HCT116 (cell line): ENCODE results near the gene HOXB7. TPM values are rescaled to one million over a fixed set of nuclear protein-coding genes. Genes with fewer than 3 reads are reported as not detected.

Source experiments
- ATAC-seq: fragments of 200-7000 bp; cut with Tn5 transposase; 2 replicates; pipeline ENCODE4 v1.9.1; 2020; ENCODE audit warnings: mild to moderate bottlenecking, moderate library complexity
- BruUV-seq: library from RNA; stranded (reverse); fragments of 400-500 nt; replicated peaks from 2 replicates; lab custom pipeline; 2021; lab: Mats Ljungman, UMichigan
- CTCF ChIA-PET: fragments of 300-600 bp; sonication (Branson Sonifier 250); formaldehyde crosslinking; loops from one replicate; lab custom pipeline; 2021; ENCODE audit warnings: antibody characterized with exemption; lab: Charles Lee
- POLR2A ChIA-PET: fragments of 300-600, 350-600 bp; sonication (Branson Sonifier 250); formaldehyde crosslinking; loops from one replicate; lab custom pipeline; 2021; ENCODE audit warnings: antibody characterized with exemption; lab: Charles Lee
- RAD21 ChIA-PET, 2 experiments: fragments of 300-600 bp; sonication (Branson Sonifier 250); formaldehyde crosslinking; loops; one replicate each; lab custom pipeline; 2023; ENCODE audit warnings: low total read pairs in 2 of 2; ENCODE audit not compliant: uncharacterized antibody in 2 of 2, unreplicated experiment in 2 of 2, low non-redundant PET in 1 of 2; lab: Charles Lee
- DNase-seq: peaks from one replicate; pipeline ENCODE4 v3.0.0-alpha.2; 2010; ENCODE audit warnings: low read depth, low spot score
- H2AFZ ChIP-seq: fragments of 200-600 bp; shearing (Covaris generic), sonication (generic); 2 replicates; pipeline ENCODE4 v1.6.1; 2017; ENCODE audit warnings: low read depth, mixed run types, mixed read lengths, antibody characterized with exemption, low read length; ENCODE audit not compliant: poor library complexity, severe bottlenecking
- H3K27ac ChIP-seq: 2 replicates; pipeline ENCODE4 v1.5.1; 2012; ENCODE audit warnings: low read depth, low read length
- H3K27me3 ChIP-seq: fragments of 200-600 bp; sonication (generic); 2 replicates; pipeline ENCODE4 v1.6.1; 2016; ENCODE audit warnings: mixed run types, low read length, mixed read lengths; ENCODE audit not compliant: insufficient read depth
- H3K36me3 ChIP-seq, 2 experiments: fragments of 200-500 bp in 1 of 2; fragments of 200-600 bp in 1 of 2; sonication (Bioruptor generic) in 1 of 2; sonication (generic) in 1 of 2; 2 replicates each; pipeline versions ENCODE4 v1.5.1 to v1.6.1; 2014 to 2016; ENCODE audit warnings: low read length in 2 of 2, inconsistent platforms in 1 of 2, mixed read lengths in 1 of 2, mixed run types in 1 of 2; ENCODE audit not compliant: insufficient read depth in 2 of 2, control insufficient read depth in 1 of 2
- H3K4me1 ChIP-seq, 2 experiments: fragments of 200-600 bp in 1 of 2; sonication (generic) in 1 of 2; 2 replicates each; pipeline versions ENCODE4 v1.5.1 to v1.6.1; 2012 to 2017; ENCODE audit warnings: low read length in 2 of 2, inconsistent platforms in 1 of 2, mild to moderate bottlenecking in 1 of 2, mixed read lengths in 1 of 2, mixed run types in 1 of 2, moderate library complexity in 1 of 2; ENCODE audit not compliant: insufficient read depth in 2 of 2, control insufficient read depth in 1 of 2
- H3K4me2 ChIP-seq: fragments of 200-600 bp; sonication (generic); 2 replicates; pipeline ENCODE4 v1.6.1; 2017; ENCODE audit warnings: mixed run types, low read length, mixed read lengths
- H3K4me3 ChIP-seq, 2 experiments: fragments of 200-600 bp in 1 of 2; sonication (generic) in 1 of 2; replicated peaks in 1 of 2; 2 replicates each; pipeline ENCODE4 v1.5.1; 2011 to 2016; ENCODE audit warnings: low read length in 2 of 2, control low read depth in 1 of 2, low read depth in 1 of 2, mild to moderate bottlenecking in 1 of 2, mixed read lengths in 1 of 2, mixed run types in 1 of 2
- H3K79me2 ChIP-seq: fragments of 200-600 bp; sonication (generic); 2 replicates; pipeline ENCODE4 v1.6.1; 2017; ENCODE audit warnings: mild to moderate bottlenecking, mixed run types, low read length, moderate library complexity, mixed read lengths; ENCODE audit not compliant: insufficient read depth
- H3K9ac ChIP-seq: fragments of 200-600 bp; sonication (generic); 2 replicates; pipeline ENCODE4 v1.6.1; 2016; ENCODE audit warnings: low read length, mixed read lengths
- H3K9me2 ChIP-seq: fragments of 200-600 bp; sonication (generic), shearing (Covaris generic); 2 replicates; pipeline ENCODE4 v1.6.1; 2017; ENCODE audit warnings: mixed run types, mild to moderate bottlenecking, moderate library complexity; ENCODE audit not compliant: insufficient read depth
- H3K9me3 ChIP-seq, 2 experiments: fragments of 200-500 bp in 1 of 2; fragments of 200-600 bp in 1 of 2; sonication (Bioruptor generic) in 1 of 2; sonication (generic) in 1 of 2; 2 replicates each; pipeline ENCODE4 v1.6.1; 2014 to 2017; ENCODE audit warnings: low read length in 2 of 2, mixed read lengths in 2 of 2, inconsistent platforms in 1 of 2, low read depth in 1 of 2, mild to moderate bottlenecking in 1 of 2, mixed run types in 1 of 2, moderate library complexity in 1 of 2; ENCODE audit not compliant: control insufficient read depth in 1 of 2, insufficient read depth in 1 of 2
- H4K20me1 ChIP-seq: fragments of 200-600 bp; sonication (generic), shearing (Covaris generic); 2 replicates; pipeline ENCODE4 v1.6.1; 2017; ENCODE audit warnings: mixed run types, mild to moderate bottlenecking, moderate library complexity; ENCODE audit not compliant: insufficient read depth
- CBX3 ChIP-seq: IDR thresholded peaks from 2 replicates; pipeline ENCODE4 v1.6.1; 2012; ENCODE audit warnings: low read depth
- POLR2A ChIP-seq: IDR thresholded peaks from 2 replicates; pipeline ENCODE4 v1.7.0; 2011; ENCODE audit warnings: borderline replicate concordance; ENCODE audit not compliant: insufficient read depth, insufficient read length; ENCODE audit errors: extremely low read depth
- POLR2AphosphoS5 ChIP-seq: IDR thresholded peaks from 2 replicates; pipeline ENCODE4 v1.6.1; 2011; ENCODE audit warnings: mild to moderate bottlenecking, low read depth, low read length, moderate library complexity
- SIN3A ChIP-seq: IDR thresholded peaks from 2 replicates; pipeline ENCODE4 v1.6.1; 2012; ENCODE audit warnings: low read depth
- SP1 ChIP-seq: IDR thresholded peaks from 2 replicates; pipeline ENCODE4 v1.6.1; 2012; ENCODE audit warnings: low read depth
- TCF7L2 ChIP-seq: IDR thresholded peaks from 2 replicates; pipeline ENCODE4 v1.7.0; 2011; ENCODE audit warnings: borderline replicate concordance, inconsistent platforms; ENCODE audit not compliant: insufficient read depth, insufficient read length; ENCODE audit errors: extremely low read depth
- YY1 ChIP-seq: IDR thresholded peaks from 2 replicates; pipeline ENCODE4 v1.6.1; 2011; ENCODE audit warnings: low read length, low read depth, moderate library complexity, mild to moderate bottlenecking; ENCODE audit not compliant: insufficient replicate concordance; ENCODE audit errors: extremely low read depth
- ZBTB33 ChIP-seq: IDR thresholded peaks from 2 replicates; pipeline ENCODE4 v1.6.1; 2011; ENCODE audit warnings: mild to moderate bottlenecking, low read length, moderate library complexity; ENCODE audit not compliant: insufficient replicate concordance; ENCODE audit errors: extremely low read depth
- intact Hi-C: fragments of 100-400 bp; cut with micrococcal nuclease; formaldehyde crosslinking; loops from 2 replicates; pipeline ENCODE4 v1.10.0; 2022
- total RNA-seq: library from RNA; stranded (reverse); gene quantifications from one replicate; pipeline ENCODE4 v1.2.1, GENCODE V29; 2021; ENCODE audit not compliant: unreplicated experiment
- TF ChIP-seq, protein P1 (sequence below), 3 experiments: fragments of 200-600 bp in 1 of 3; sonication (generic) in 1 of 3; IDR thresholded peaks in 2 of 3; conservative IDR thresholded peaks in 1 of 3; 2 replicates each; pipeline ENCODE4 v1.5.1; 2012 to 2017; ENCODE audit warnings: low read depth in 2 of 3, low read length in 2 of 3, antibody characterized with exemption in 1 of 3, borderline replicate concordance in 1 of 3, control low read depth in 1 of 3, mild to moderate bottlenecking in 1 of 3, mixed read lengths in 1 of 3, mixed run types in 1 of 3, moderate library complexity in 1 of 3; ENCODE audit not compliant: insufficient read depth in 1 of 3

The HOXB7 gene
- total RNA-seq, 1 experiment from 2014 or later = 33.6 TPM

GRCh38 chr17:48574505-48575065, 36.2 kb downstream of the HOXB7 start:
- Histone ChIP-seq H3K36me3 (no peaks in the 10 kb centered on the region; a peak in 1 of 4 replicates), H3K79me2 (peaks cover 82% of the 10 kb centered on the region), H3K9me3 (no peaks in the 10 kb centered on the region), H3K9me2 (no peaks in the 10 kb centered on the region), H4K20me1 (no peaks in the 10 kb centered on the region), H3K27ac (no peak overlapping the region), H3K27me3 (no peaks in the 10 kb centered on the region), H3K4me2 (no peak overlapping the region), H2AFZ (no peak overlapping the region), H3K4me3 (no peak overlapping the region), H3K9ac (no peak overlapping the region), H3K4me1 (peaks cover 0 to 10% of the 10 kb centered on the region in 2 experiments; a peak in 1 of 4 replicates)
- ChIA-PET CTCF (no interaction called here), POLR2A (no interaction called here), RAD21 (no interaction called here)
- no peak for DNase-seq
- intact Hi-C loops = no loop called here
- no TSS peak for BruUV-seq
- TF ChIP-seq POLR2AphosphoS5 = 0 out of 2 replicates have a peak, but pooled peaks have one; percentile 17
- no peak for TF ChIP-seq SIN3A
- ATAC-seq = no peak

GRCh38 chr17:48571826-48572417, 38.9 kb downstream of the HOXB7 start:
- Histone ChIP-seq H3K4me1 (peaks cover 0 to 10% of the 10 kb centered on the region in 2 experiments; a peak in 1 of 4 replicates), H3K27ac (no peak overlapping the region), H3K36me3 (no peaks in the 10 kb centered on the region; a peak in 1 of 4 replicates), H3K9ac (no peak overlapping the region), H3K79me2 (peaks cover 80% of the 10 kb centered on the region), H3K9me3 (no peaks in the 10 kb centered on the region), H3K4me3 (no peak overlapping the region), H3K4me2 (no peak overlapping the region), H3K9me2 (no peaks in the 10 kb centered on the region), H4K20me1 (no peaks in the 10 kb centered on the region), H3K27me3 (no peaks in the 10 kb centered on the region), H2AFZ (no peak overlapping the region)
- no TSS peak for BruUV-seq
- DNase-seq (no peak), ATAC-seq (no peak)
- ChIA-PET RAD21 (no interaction called here), CTCF (no interaction called here), POLR2A (no interaction called here)
- TF ChIP-seq YY1 (no peak), ZBTB33 (no peak), SP1 (no peak), CBX3 (no peak), POLR2A (no peak), TCF7L2 (no peak)
- TF ChIP-seq, protein P1, sequence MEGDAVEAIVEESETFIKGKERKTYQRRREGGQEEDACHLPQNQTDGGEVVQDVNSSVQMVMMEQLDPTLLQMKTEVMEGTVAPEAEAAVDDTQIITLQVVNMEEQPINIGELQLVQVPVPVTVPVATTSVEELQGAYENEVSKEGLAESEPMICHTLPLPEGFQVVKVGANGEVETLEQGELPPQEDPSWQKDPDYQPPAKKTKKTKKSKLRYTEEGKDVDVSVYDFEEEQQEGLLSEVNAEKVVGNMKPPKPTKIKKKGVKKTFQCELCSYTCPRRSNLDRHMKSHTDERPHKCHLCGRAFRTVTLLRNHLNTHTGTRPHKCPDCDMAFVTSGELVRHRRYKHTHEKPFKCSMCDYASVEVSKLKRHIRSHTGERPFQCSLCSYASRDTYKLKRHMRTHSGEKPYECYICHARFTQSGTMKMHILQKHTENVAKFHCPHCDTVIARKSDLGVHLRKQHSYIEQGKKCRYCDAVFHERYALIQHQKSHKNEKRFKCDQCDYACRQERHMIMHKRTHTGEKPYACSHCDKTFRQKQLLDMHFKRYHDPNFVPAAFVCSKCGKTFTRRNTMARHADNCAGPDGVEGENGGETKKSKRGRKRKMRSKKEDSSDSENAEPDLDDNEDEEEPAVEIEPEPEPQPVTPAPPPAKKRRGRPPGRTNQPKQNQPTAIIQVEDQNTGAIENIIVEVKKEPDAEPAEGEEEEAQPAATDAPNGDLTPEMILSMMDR (IDR thresholded peaks at IDR 0.05 in 2 of 3, conservative IDR thresholded peaks at IDR 0.05 in 1 of 3; ENCODE audit: borderline replicate concordance in 1 of 3, insufficient read depth in 1 of 3, low read depth in 2 of 3, low read length in 2 of 3) = no peak
- intact Hi-C loops = no loop called here
